ENCODE measurements around the gene NAALADL2. TPM values are rescaled to one million over a fixed set of nuclear protein-coding genes. Genes with fewer than 3 reads are reported as not detected.
A peak's percentile ranks its signal among the peaks of the same experiment; 100 is the strongest.

NAALADL2 gene
- total RNA-seq, 1 experiment from 2014 or later, result 1.9 TPM

- BruUV-seq (replicated peaks), result no TSS peak
- ChIA-PET POLR2A (ENCODE audit: unreplicated experiment) (no interaction called here), CTCF (no interaction called here)
- Histone ChIP-seq H3K9ac (ENCODE audit: low read length) (no peak overlapping the region), H3K9me2 (replicated peaks; ENCODE audit: low read length) (no peaks in the 10 kb centered on the region), H2AFZ (ENCODE audit: low read length) (no peak overlapping the region), H3K27ac (ENCODE audit: low read length) (no peak overlapping the region), H3K4me1 (ENCODE audit: insufficient read depth, low read length) (no peaks in the 10 kb centered on the region), H3K9me3 (ENCODE audit: low read length) (no peaks in the 10 kb centered on the region), H3K27me3 (ENCODE audit: low read length) (no peaks in the 10 kb centered on the region), H3F3A (ENCODE audit: low read length, unreplicated experiment) (no peaks in the 10 kb centered on the region), H3K4me3 (ENCODE audit: low read length) (no peak overlapping the region), H3K79me2 (ENCODE audit: low read length) (no peaks in the 10 kb centered on the region), H3K36me3 (ENCODE audit: low read depth, low read length) (no peaks in the 10 kb centered on the region), H3K4me2 (ENCODE audit: low read length) (no peak overlapping the region), H4K20me1 (ENCODE audit: low read length) (no peaks in the 10 kb centered on the region)
- no peak for DNase-seq
- ATAC-seq, result no peak
- intact Hi-C loops (cut with micrococcal nuclease), result no loop called here
- TF ChIP-seq EZH2 (IDR thresholded peaks at IDR 0.05; ENCODE audit: low read length, unreplicated experiment) (no peak), EZH2phosphoT487 (IDR thresholded peaks at IDR 0.05; ENCODE audit: borderline replicate concordance, low read length) (no peak)
- TF ChIP-seq, protein P1, sequence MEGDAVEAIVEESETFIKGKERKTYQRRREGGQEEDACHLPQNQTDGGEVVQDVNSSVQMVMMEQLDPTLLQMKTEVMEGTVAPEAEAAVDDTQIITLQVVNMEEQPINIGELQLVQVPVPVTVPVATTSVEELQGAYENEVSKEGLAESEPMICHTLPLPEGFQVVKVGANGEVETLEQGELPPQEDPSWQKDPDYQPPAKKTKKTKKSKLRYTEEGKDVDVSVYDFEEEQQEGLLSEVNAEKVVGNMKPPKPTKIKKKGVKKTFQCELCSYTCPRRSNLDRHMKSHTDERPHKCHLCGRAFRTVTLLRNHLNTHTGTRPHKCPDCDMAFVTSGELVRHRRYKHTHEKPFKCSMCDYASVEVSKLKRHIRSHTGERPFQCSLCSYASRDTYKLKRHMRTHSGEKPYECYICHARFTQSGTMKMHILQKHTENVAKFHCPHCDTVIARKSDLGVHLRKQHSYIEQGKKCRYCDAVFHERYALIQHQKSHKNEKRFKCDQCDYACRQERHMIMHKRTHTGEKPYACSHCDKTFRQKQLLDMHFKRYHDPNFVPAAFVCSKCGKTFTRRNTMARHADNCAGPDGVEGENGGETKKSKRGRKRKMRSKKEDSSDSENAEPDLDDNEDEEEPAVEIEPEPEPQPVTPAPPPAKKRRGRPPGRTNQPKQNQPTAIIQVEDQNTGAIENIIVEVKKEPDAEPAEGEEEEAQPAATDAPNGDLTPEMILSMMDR (conservative IDR thresholded peaks at IDR 0.05; ENCODE audit: low read depth, low read length), result no peak
Observed at GRCh38 chr3:175118382-175118941, 259.3 kb downstream of the NAALADL2 start.

DNA sequence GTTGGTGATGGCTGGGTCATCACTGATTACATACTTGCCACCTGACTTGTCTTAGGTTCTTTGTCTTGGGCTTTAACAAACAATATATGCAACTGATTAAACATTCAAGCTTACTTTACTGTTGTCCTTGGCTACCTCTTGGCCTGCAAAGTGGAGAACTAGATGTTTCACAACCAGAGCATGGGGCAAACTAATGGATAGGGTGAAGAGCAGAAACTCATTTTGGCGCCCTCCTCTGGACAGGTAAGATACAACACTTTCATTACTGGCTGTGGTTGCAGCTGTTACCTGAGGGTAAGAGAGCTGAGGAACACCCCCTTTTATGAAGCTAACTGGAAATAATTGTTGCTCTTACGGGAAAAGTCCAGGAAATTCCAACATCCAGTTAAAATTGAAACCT is 262.1 kb downstream of the NAALADL2 start:
- no peak overlapping the region for H3K27ac ChIP-seq (ENCODE audit: low read length)
- H3K9ac ChIP-seq (ENCODE audit: low read length), result no peak overlapping the region
- intact Hi-C loops (cut with micrococcal nuclease), result no loop called here
- no peaks in the 10 kb centered on the region for H3F3A ChIP-seq (ENCODE audit: low read length, unreplicated experiment)
- H3K79me2 ChIP-seq (ENCODE audit: low read length), result no peaks in the 10 kb centered on the region
- no peak overlapping the region for H2AFZ ChIP-seq (ENCODE audit: low read length)
- H3K4me1 ChIP-seq (ENCODE audit: insufficient read depth, low read length), result no peaks in the 10 kb centered on the region
- BruUV-seq (replicated peaks), result no TSS peak
- H4K20me1 ChIP-seq (ENCODE audit: low read length), result no peaks in the 10 kb centered on the region
- no peak overlapping the region for H3K4me3 ChIP-seq (ENCODE audit: low read length)
- CTCF ChIA-PET, result interaction anchor here (0.5 to 0.7 kb wide), 3 partner anchors 40 to 66 kb away, joined by 3 read pairs; no protein-coding TSS in a partner anchor
- POLR2A ChIA-PET (ENCODE audit: unreplicated experiment), result no interaction called here
- H3K4me2 ChIP-seq (ENCODE audit: low read length), result no peak overlapping the region
- DNase-seq, result peak; percentile 58
- H3K9me2 ChIP-seq (replicated peaks; ENCODE audit: low read length), result no peaks in the 10 kb centered on the region
- ATAC-seq, result no peak
- H3K27me3 ChIP-seq (ENCODE audit: low read length), result no peaks in the 10 kb centered on the region
- H3K36me3 ChIP-seq (ENCODE audit: low read depth, low read length), result no peaks in the 10 kb centered on the region
- TF ChIP-seq EZH2 (IDR thresholded peaks at IDR 0.05; ENCODE audit: low read length, unreplicated experiment), result no peak
- TF ChIP-seq EZH2phosphoT487 (IDR thresholded peaks at IDR 0.05; ENCODE audit: borderline replicate concordance, low read length), result no peak
- TF ChIP-seq, protein P1 (conservative IDR thresholded peaks at IDR 0.05; ENCODE audit: low read depth, low read length), result peak; percentile 80
- H3K9me3 ChIP-seq (ENCODE audit: low read length), result no peaks in the 10 kb centered on the region

DNA sequence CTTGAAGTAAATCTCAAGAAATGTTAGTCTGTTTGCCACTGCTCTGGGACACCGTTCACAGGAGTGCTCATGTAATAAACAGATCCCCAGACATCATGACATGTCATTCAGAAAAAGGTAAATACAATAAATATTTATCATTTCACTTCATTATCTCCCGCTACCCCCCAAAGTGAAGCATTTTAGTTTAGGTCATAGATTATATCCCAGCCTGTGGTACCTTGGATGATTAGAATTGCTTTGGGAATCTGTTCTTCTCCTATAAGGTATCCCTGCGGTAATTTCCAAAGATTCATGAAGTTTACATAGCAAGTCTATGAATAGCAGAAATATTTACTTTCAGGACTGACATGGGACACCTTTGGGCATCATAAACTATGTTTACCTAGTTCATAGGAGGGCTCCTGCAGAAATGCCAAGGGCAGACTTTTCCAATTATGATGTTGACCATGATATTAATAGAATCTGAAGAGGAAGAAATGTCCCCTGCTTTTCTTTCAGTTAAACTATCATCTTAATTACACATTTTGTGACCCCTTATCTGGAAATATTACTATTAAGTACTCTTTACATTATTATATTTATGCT is 268.0 kb downstream of the NAALADL2 start:
- H3K27ac ChIP-seq (ENCODE audit: low read length), result no peak overlapping the region
- no peaks in the 10 kb centered on the region for H4K20me1 ChIP-seq (ENCODE audit: low read length)
- no peaks in the 10 kb centered on the region for H3F3A ChIP-seq (ENCODE audit: low read length, unreplicated experiment)
- DNase-seq (peak; percentile 7), ATAC-seq (peak; percentile 25; the same call in 1 of the 2 replicates)
- H3K4me2 ChIP-seq (ENCODE audit: low read length), result no peak overlapping the region
- no peak overlapping the region for H2AFZ ChIP-seq (ENCODE audit: low read length)
- H3K36me3 ChIP-seq (ENCODE audit: low read depth, low read length), result no peaks in the 10 kb centered on the region
- H3K27me3 ChIP-seq (ENCODE audit: low read length), result no peaks in the 10 kb centered on the region
- CTCF ChIA-PET, result no interaction called here
- intact Hi-C loops (cut with micrococcal nuclease), result loop anchor here (5.0 kb wide), 1 partner anchor 350 kb away; no protein-coding TSS in a partner anchor
- no TSS peak for BruUV-seq (replicated peaks)
- no peaks in the 10 kb centered on the region for H3K79me2 ChIP-seq (ENCODE audit: low read length)
- POLR2A ChIA-PET (ENCODE audit: unreplicated experiment), result no interaction called here
- TF ChIP-seq EZH2 (IDR thresholded peaks at IDR 0.05; ENCODE audit: low read length, unreplicated experiment) (no peak), EZH2phosphoT487 (IDR thresholded peaks at IDR 0.05; ENCODE audit: borderline replicate concordance, low read length) (no peak)
- TF ChIP-seq, protein P1 (conservative IDR thresholded peaks at IDR 0.05; ENCODE audit: low read depth, low read length), result no peak
- no peak overlapping the region for H3K4me3 ChIP-seq (ENCODE audit: low read length)
- H3K9me2 ChIP-seq (replicated peaks; ENCODE audit: low read length), result no peaks in the 10 kb centered on the region
- H3K9ac ChIP-seq (ENCODE audit: low read length), result no peak overlapping the region
- H3K9me3 ChIP-seq (ENCODE audit: low read length), result 0 out of 2 replicates have a peak, but pooled peaks cover 6% of the 10 kb centered on the region
- peaks cover 16% of the 10 kb centered on the region for H3K4me1 ChIP-seq (ENCODE audit: insufficient read depth, low read length)
